HG02938 (cell line): ENCODE results near the gene RPTOR.

Experiments
- ATAC-seq: cut with Tn5 transposase; IDR thresholded peaks from one replicate; pipeline ENCODE4 v1.9.1; 2021; ENCODE audit warnings: mild to moderate bottlenecking, moderate library complexity; ENCODE audit not compliant: unreplicated experiment

Gene RPTOR

GRCh38 chr17:80902197-80902962 is 357.7 kb downstream of the RPTOR start:
- no peak for ATAC-seq

GRCh38 chr17:80902963-80903611 is 358.4 kb downstream of the RPTOR start:
- ATAC-seq, result no peak

GRCh38 chr17:80904036-80904753 is 359.6 kb downstream of the RPTOR start:
- ATAC-seq, result no peak

GRCh38 chr17:80905586-80906230 is 361.1 kb downstream of the RPTOR start:
- ATAC-seq, result no peak

- ATAC-seq, result no peak
Measured at GRCh38 chr17:80906364-80907259, 362.0 kb downstream of the RPTOR start.

GRCh38 chr17:80907281-80907680 is 362.6 kb downstream of the RPTOR start:
- ATAC-seq, result no peak

- ATAC-seq, result no peak
Measured at GRCh38 chr17:80908211-80908610, 363.6 kb downstream of the RPTOR start.

- ATAC-seq, result no peak
Measured at GRCh38 chr17:80908776-80909175, 364.1 kb downstream of the RPTOR start.

- ATAC-seq, result no peak
Measured at GRCh38 chr17:80909635-80910034, 365.0 kb downstream of the RPTOR start.

- no peak for ATAC-seq
Measured at GRCh38 chr17:80910043-80910442, 365.4 kb downstream of the RPTOR start.

GRCh38 chr17:80912476-80912875 is 367.8 kb downstream of the RPTOR start:
- ATAC-seq, result no peak

GRCh38 chr17:80913928-80914821 is 369.5 kb downstream of the RPTOR start:
- ATAC-seq, result no peak

- ATAC-seq, result no peak
Measured at GRCh38 chr17:80916246-80916645, 371.6 kb downstream of the RPTOR start.

- ATAC-seq, result no peak
Measured at GRCh38 chr17:80917716-80918560, 373.3 kb downstream of the RPTOR start.

- no peak for ATAC-seq
Measured at GRCh38 chr17:80918731-80919130, 374.1 kb downstream of the RPTOR start.

- ATAC-seq, result no peak
Measured at GRCh38 chr17:80919331-80920311, 375.0 kb downstream of the RPTOR start.

GRCh38 chr17:80920441-80920840 is 375.8 kb downstream of the RPTOR start:
- ATAC-seq, result no peak
